HG03139 (cell line): ENCODE data around the gene CEP44.
"Not testable (repeated sequence)": the region's sequence is repeated elsewhere in the genome, so short reads cannot be mapped to it uniquely, and the experiment has no call there.

Experiments
- ATAC-seq: cut with Tn5 transposase; IDR thresholded peaks from one replicate; pipeline ENCODE4 v1.9.1; 2021; ENCODE audit not compliant: unreplicated experiment

CEP44 gene

GRCh38 chr4:174277433-174277832 is 6.3 kb upstream of the CEP44 start:
- ATAC-seq, result no peak

- no peak for ATAC-seq
Measured at GRCh38 chr4:174278467-174278866, 5.2 kb upstream of the CEP44 start.

GRCh38 chr4:174279433-174280155 is 4.1 kb upstream of the CEP44 start:
- no peak for ATAC-seq

GRCh38 chr4:174281182-174281737 is 2.5 kb upstream of the CEP44 start:
- no peak for ATAC-seq

GRCh38 chr4:174281901-174282300 is 1.8 kb upstream of the CEP44 start:
- ATAC-seq, result no peak

GRCh38 chr4:174282836-174283506 is 740 bp upstream of the CEP44 start:
- peak; percentile 98 for ATAC-seq

GRCh38 chr4:174284487-174284886 is 776 bp downstream of the CEP44 start:
- ATAC-seq, result no peak

- no peak for ATAC-seq
Measured at GRCh38 chr4:174286870-174287269, 3.2 kb downstream of the CEP44 start.

GRCh38 chr4:174292473-174292872 is 8.8 kb downstream of the CEP44 start:
- no peak for ATAC-seq

GRCh38 chr4:174294641-174295040 is 10.9 kb downstream of the CEP44 start:
- ATAC-seq, result not testable (repeated sequence)

- not testable (repeated sequence) for ATAC-seq
Measured at GRCh38 chr4:174295142-174295541, 11.4 kb downstream of the CEP44 start.

GRCh38 chr4:174303687-174304086 is 20.0 kb downstream of the CEP44 start:
- ATAC-seq, result no peak

GRCh38 chr4:174304664-174305063 is 21.0 kb downstream of the CEP44 start:
- no peak for ATAC-seq

GRCh38 chr4:174305961-174306360 is 22.2 kb downstream of the CEP44 start:
- ATAC-seq, result no peak

- peak; percentile 56 for ATAC-seq
Measured at GRCh38 chr4:174307694-174308093, 24.0 kb downstream of the CEP44 start.

GRCh38 chr4:174312993-174313392 is 29.3 kb downstream of the CEP44 start:
- no peak for ATAC-seq

GRCh38 chr4:174314274-174314673 is 30.6 kb downstream of the CEP44 start:
- ATAC-seq, result no peak

- ATAC-seq, result no peak
Measured at GRCh38 chr4:174314770-174315169, 31.1 kb downstream of the CEP44 start.

GRCh38 chr4:174316546-174316945 is 32.8 kb downstream of the CEP44 start:
- no peak for ATAC-seq

- no peak for ATAC-seq
Measured at GRCh38 chr4:174316954-174317353, 33.2 kb downstream of the CEP44 start.

GRCh38 chr4:174317531-174317930 is 33.8 kb downstream of the CEP44 start:
- no peak for ATAC-seq
